Subcutaneous preadipocyte (primary cell): ENCODE results near the gene IDUA. TPM values are rescaled to one million over a fixed set of nuclear protein-coding genes. Genes with fewer than 3 reads are reported as not detected.

ENCODE experiments used
- total RNA-seq: library from RNA; depleted of rRNA; stranded (reverse); fragments of >200 nt; gene quantifications from 2 replicates; pipeline ENCODE4 v1.2.3, GENCODE V29; 2012

Gene IDUA
- total RNA-seq, result 15.6 and 24.3 TPM in 2 replicates

DNA sequence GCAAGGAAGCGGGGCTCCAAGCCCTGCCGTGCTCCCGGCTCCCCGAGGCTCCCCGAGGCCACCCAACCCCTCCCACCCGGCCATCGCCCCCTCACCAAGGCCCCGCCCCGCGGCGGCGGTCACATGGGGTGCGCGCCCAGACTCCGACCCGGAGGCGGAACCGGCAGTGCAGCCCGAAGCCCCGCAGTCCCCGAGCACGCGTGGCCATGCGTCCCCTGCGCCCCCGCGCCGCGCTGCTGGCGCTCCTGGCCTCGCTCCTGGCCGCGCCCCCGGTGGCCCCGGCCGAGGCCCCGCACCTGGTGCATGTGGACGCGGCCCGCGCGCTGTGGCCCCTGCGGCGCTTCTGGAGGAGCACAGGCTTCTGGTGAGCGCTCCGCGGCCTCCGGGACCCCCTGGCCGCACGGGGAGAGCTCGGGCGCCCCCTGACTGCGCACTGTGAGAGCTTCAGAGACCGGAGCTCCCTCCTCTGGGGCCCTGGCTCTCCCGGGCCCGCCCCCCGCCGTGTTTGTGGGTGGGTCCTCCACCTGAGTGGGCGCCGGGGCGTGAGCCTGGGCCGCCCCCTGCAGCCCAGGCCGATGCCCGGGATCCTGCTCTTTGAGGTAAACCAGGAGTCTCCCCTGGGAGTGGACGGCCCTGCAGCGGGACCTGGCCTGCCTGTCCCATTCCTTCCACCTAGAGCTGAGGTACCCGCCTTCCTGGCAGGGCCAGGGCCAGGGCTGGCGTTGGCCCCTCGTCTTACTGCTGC is at the start of gene IDUA:
TSS of gene IDUA (plus strand) at position 166 of the 745 bp plus-strand sequence. CDS start at position 207, 41 bp downstream.

DNA sequence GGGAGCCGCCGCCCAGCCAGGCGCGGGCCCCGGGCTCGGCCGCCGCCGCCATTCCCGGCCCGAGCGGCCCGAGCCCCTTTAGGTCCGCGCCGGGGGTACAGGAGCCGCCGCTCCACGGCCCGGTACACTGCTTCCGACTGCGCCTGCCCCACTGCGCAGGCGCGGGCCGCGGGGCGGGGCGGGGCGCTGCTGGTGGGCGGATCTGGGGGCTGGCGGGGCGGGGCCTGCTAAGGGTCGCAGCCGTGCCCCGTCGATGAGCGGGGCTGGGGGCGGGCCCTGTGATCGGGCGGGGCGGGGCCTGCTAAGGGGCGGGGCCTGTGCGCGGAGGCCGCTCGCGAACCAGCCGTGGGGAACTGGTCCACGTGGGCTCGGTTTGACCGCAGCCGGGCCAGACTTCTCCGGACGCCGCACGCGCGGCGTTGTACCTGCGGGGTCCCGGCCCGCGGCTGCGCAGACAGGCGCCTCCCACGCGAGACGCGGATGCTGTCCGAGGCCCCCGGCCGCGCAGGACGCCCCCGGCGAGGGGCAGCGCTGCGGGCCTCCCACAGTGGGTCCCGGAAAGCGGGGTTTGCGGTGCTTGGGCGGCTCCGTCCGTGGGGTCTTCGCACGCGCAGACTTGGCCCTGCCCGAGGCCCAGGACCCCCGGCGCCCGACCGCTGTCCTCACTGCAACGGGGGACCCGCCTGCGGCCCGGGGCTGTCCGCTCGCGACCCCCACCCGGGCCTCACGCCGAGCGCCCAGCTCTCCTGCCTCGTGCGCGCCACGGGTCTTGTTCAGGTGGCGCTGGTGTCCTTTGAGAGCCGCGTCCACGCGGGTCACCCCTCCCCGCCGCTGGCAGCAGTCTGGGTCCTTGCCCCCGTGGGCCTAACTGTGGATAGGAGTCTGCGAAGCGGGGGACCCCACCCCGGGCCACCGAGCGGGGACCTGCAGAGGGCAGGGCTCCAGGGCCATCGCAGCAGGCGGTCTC is 13.1 kb upstream of the IDUA start, which contains the start of gene DGKQ:
TSS of gene DGKQ (minus strand) at position 139 of the 967 bp plus-strand sequence. CDS start at position 52, 87 bp downstream.

DNA sequence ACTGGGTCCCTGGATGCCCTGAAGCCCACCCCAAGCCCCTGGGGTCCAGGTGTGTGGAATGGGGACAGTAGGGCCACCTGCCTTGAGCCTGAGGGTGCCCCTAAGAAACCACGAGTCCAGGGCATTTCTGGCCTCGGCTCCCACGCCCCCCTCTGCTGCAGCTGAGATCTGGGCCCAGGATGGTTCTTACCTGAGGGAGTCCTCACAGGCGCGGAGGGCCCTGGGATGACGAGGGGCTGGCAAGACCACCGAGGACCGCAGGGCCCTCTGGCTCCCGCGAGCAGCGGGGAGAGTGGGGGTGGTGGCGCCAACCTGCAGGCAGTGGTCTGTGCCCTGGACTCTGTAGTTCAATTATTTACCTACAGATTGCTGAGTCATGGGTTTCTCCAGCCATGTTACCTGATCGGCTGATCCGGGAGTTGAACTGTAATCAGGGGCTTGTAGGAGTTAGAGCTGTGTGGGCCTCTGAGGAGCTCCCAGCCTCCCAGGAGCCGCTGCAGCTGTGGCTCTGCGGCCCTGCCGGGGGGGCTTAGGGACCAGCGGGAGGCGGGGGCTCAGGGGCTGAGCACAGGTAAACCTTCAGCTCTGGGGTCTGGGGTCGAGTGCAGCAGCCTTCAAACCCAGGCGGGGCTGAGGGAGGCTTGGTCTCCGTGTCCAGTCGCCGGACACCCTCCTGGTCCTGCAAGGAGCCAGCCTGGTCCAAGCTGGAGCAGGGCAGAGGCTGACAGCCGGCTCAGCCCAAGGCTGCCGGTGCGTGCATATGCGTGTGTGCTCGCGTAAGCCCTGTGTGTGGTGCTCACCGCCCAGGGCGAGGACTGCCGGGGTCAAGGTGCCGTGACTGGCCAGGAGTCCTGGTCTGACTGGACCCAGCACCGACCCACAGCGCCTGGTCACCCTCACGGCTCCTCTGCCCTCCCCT is 6.5 kb downstream of the IDUA start, which contains the start of gene SLC26A1:
TSS of gene SLC26A1 (minus strand) at position 294 of the 919 bp plus-strand sequence. CDS start 1,701 bp downstream, outside the sequence.

DNA sequence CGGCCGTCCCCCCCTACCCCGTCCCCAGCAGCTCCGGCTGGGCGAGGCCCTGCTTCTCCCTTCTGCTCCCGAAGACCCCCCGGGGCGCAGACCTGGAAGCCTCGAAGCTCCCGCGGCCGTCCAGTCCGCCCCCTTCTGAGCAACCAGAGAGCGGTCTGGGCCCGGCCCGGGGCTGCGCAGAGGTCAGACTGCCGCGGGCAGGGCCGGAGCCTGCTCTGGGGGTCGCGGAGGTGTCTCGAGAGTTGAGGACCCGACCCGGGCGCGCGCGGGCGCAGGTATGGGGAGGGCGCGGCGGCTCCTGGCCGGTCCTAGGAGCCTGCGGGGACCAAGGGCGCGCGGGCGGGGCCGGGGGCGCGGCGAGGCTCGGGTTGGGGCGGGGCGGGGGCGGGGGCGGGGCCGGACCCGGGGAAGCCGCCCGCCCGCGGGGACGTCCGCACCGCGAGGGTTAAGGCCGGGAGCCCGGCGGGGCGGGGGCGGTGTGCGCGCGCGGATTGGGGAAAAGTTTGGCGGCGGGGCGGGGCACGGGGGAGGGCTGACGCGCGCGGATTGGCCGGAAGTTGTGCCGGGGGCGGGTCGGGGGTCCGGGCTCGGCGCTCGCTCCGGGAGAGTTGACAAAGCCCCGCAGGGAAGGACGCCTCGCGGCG is 24.3 kb downstream of the IDUA start, which contains the start of gene FGFRL1:
TSS of gene FGFRL1 (plus strand) at position 605 of the 644 bp plus-strand sequence. CDS start 860 bp downstream, outside the sequence.

Other genes with a start within 250 kb of the IDUA start
- gene CPLX1, start 160.9 kb upstream of the IDUA start, total RNA-seq, result not detected in 2 replicates
- 45.2 and 65.1 TPM in 2 replicates for gene GAK, start 54.7 kb upstream of the IDUA start, total RNA-seq
- 10.0 and 16.9 TPM in 2 replicates for gene TMEM175, start 54.6 kb upstream of the IDUA start, total RNA-seq
- 9.9 and 12.3 TPM in 2 replicates for gene DGKQ, start 13.5 kb upstream of the IDUA start, total RNA-seq
- gene SLC26A1, start 6.4 kb downstream of the IDUA start, total RNA-seq, result under 0.01 TPM in 1 of 2 replicates, not detected in the other
- gene FGFRL1, start 24.6 kb downstream of the IDUA start, total RNA-seq, result 9.9 and 12.5 TPM in 2 replicates
- gene RNF212, start 126.5 kb downstream of the IDUA start, total RNA-seq, result 0.73 and 1.6 TPM in 2 replicates
- gene SPON2, start 185.5 kb downstream of the IDUA start, total RNA-seq, result 267 and 392 TPM in 2 replicates